Activated naive CD4-positive, alpha-beta T cell (primary cell): ENCODE data around the gene ZFYVE9.

ENCODE experiments used
- DNase-seq, 4 experiments: peaks; one replicate each; lab custom pipeline; 2025; lab: John Stamatoyannopoulos, UW

The ZFYVE9 gene

DNA sequence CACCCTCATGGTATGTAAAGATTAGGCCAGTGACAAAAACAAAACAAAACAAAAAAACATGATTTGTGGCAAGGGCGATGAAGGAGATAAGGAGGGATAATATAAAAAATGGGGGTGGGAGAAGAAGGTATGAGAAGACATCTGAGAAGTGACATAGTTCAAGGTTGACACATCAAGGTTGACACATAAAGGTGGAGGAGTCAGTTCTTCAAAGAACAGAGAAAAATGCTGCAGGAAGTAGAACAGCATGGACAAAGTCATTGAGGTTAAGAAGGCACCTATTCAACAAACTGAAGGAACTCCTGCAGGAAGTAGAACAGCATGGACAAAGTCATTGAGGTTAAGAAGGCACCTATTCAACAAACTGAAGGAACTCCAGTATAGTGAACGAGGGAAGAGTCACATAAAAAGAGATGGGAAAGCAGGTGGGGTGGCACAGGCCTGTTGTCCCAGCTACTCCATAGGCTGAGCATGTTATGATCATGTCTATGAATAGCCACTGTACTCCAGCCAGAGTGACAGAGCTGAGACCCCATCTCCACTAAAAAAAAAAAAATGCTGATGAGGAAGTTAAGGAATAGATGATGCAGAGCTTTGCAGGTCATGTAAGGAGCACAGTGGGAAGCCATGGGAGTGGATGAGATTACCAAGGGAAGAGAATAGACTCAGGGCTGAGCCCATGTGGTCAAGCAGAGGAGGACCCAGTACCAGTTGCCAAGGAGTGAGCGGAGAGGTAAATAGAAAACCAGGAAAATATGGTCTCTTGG, 101.5 kb downstream of the ZFYVE9 start:
- no peak for DNase-seq

DNA sequence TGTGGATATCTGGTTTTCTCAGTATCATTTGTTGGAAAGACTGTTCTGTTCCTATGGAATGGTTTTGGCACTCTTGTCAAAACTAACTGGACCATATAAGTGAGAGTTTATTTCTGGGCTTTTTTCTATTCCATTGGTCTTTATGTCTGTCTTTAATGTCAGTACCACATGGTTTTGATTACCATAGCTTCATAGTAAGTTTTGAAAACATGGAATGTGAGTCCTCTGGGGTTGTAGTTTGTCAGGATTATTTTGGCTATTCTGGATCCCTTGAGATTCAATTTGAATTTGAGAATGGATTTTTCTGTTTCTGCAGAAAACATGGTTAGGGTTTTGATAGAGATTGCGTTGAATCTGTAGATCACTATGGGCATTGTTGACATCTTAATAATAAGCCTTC, 107.9 kb downstream of the ZFYVE9 start:
- no peak for DNase-seq

DNA sequence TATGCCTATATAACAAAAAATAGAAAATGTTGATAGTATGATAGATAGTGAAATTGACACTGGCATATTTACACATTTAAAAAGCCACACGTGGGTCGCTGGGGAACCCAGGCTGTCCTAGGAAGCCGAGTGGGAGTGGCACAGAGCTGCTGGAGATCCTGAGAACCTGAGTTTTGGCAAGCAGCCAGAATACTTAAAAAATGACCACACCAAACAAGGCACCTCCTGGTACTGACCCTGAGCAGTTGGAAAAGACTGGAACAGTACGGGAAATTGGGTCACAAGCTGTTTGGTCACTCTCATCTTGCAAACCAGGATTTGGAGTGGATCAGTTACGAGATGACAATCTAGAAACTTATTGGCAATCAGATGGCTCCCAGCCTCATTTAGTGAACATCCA, 111.5 kb downstream of the ZFYVE9 start:
- no peak for DNase-seq

DNA sequence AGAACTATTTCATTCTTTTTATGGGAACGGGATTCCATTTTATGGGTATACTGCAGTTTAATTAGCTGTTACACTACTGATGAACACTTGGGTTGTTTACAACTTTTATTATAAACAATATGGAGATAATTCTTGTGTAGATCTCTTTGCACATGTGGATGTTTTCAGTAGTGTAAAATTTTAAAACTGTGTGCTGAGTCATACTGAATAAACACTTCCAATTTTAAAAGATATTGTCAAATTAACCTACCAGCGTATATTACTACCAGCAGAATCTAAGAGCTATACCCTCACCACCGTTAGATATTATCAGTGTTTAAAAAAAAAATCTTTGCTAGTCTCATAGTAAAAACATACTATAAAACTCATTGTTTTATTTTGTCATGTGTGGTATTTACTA, 118.0 kb downstream of the ZFYVE9 start:
- DNase-seq = no peak

DNA sequence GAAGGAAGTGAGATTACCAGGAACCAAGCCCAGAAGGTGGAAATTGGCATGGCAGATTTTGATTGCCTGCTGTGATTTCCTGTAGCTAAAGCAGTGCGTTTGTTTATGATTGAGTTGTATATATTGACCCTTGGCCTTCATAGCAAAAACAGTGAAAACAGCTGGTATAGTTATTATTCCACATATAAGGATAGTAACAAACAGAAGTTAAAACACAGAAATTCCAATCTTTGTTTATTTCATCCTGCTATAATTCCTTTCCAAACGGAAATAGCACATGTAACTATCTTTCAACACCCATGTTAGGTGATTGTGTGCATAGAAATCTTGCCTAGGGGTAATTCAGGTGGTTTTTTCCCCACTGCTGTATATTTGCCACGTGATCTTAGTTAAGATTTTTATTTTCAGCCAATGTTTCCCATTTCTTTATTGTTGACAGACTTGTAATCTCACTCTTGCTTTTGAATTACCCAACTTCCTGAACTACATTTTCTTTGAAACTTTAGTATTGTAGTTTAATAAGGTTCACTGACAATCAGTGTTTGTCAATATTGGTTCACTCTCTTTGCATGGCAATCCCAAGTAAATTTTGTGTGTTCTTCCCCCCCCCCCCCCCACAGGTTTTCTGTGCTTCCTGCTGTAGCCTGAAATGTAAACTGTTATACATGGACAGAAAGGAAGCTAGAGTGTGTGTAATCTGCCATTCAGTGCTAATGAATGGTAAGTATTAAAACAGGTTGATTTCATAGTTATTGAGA, 121.4 kb downstream of the ZFYVE9 start:
- no peak for DNase-seq

DNA sequence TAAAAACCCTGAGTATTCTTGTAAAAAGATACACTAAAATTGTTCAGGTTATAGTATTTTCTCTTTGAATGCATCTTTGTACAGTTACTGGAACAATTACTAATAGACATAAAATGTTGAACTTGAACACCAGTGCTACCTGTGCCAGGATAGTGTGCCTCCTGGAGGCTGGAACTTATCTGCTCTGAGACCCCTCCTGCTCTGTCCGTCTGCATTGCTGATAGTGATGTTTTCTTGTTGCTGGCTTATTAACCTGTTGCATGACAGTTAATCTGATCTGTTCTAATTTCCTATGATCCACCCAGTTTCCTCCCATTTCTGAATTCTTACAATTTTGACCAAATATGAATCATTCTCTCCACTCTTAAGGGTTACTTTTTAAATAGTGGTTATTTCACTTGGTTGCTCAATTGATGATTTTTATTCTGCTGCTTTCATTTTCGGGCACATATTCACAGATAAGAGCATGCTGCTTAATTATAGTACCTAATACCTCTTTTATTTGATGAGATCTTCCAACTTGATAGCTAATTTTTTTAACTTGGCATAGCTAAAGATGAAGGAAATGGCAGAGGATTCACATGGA, 122.7 kb downstream of the ZFYVE9 start:
- no peak for DNase-seq

DNA sequence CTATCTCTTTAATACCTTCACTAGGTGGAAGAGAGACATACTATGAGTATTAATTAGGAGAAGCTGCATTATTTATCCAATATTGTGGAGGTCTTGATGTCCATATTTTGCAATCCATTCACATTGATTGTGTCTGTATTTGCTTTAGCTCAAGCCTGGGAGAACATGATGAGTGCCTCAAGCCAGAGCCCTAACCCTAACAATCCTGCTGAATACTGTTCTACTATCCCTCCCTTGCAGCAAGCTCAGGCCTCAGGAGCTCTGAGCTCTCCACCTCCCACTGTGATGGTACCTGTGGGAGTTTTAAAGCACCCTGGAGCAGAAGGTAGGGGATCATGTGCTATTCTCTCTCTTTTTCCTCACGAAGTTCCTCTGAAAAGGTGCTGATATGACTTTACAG, 124.6 kb downstream of the ZFYVE9 start:
- no peak for DNase-seq

DNA sequence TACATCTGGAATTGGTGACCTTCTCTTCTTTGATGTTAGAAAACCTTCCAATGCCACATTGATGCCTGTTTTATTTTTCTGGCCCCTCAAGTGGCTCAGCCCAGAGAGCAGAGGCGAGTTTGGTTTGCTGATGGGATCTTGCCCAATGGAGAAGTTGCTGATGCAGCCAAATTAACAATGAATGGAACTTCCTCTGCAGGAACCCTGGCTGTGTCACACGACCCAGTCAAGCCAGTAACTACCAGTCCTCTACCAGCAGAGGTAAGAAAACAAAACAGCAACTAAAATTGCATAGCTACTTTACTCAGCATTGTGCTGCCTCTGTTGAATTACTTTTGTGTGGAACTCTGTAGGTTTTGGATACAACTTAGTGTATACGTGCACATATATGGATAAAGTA, 126.5 kb downstream of the ZFYVE9 start:
- no peak for DNase-seq

DNA sequence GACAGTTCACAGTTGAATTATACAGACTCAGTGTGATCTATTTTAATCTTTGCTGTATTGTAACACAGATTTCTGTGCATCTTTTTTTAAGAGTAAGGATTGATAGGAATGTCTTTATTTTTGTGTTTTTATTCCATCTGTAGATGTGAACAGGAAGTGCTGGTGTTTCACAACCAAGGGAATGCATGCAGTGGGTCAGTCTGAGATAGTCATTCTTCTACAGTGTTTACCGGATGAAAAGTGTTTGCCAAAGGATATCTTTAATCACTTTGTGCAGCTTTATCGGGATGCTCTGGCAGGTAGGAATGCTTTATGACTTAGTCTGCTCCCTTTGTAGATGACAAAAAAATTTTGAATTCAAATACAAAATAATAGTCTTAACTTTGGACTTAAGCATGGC, 139.6 kb downstream of the ZFYVE9 start:
- DNase-seq = no peak

DNA sequence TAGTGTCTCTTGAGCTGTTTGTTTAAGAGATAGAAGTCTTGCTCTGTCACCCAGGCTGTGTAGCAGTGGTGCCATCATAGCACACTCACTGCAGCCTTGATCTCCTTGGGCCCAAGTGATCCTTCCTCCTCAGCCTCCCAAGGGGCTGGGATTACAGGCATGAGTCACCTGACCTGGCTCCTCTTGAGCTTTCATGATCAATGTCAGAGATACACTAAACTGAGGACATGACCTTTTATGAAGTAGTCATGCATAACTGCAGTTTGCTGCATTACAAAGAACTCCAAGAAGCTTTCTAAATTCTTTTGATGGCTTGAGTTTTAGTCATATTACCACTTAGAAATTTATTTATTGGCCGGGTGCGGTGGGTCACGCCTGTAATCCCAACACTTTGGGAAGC, 146.4 kb downstream of the ZFYVE9 start:
- DNase-seq = no peak

DNA sequence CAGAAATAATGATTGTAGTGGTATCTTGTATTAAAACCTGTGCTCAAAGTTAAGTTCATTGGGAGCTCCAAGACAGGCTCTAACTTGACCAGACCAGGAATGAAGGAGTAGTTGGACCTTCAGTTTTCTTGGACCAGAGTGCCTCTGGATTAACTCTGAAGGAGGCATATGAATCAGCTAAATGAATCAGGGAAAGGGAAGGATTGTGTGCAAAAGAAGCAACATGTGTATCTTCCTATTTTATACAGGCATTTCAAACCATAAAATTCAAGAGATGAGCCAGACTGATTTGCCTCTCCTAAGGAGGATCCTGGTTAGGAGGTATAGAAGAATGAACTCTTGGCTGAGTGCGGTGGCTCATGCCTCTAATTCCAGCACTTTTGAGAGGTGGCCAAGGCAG, 152.7 kb downstream of the ZFYVE9 start:
- DNase-seq = no peak

DNA sequence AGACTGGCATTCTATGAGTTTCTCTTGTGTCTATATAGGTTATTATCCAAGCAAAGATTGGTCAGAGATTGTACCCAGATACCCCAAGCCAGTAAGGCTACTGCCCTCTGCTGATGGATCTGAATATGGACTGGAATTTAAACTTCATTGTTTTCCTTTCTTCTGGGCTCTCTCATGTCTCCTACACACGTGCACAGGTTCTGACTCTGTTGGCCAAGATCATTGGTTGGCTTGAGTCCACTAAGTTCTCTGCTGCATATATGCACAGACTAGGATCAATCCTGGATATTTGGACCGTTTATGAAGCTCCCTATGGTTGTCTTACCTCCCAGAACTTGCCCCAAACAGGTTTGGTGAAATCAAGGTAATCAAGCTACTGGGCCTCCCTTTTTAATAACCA, 154.5 kb downstream of the ZFYVE9 start:
- DNase-seq = no peak

DNA sequence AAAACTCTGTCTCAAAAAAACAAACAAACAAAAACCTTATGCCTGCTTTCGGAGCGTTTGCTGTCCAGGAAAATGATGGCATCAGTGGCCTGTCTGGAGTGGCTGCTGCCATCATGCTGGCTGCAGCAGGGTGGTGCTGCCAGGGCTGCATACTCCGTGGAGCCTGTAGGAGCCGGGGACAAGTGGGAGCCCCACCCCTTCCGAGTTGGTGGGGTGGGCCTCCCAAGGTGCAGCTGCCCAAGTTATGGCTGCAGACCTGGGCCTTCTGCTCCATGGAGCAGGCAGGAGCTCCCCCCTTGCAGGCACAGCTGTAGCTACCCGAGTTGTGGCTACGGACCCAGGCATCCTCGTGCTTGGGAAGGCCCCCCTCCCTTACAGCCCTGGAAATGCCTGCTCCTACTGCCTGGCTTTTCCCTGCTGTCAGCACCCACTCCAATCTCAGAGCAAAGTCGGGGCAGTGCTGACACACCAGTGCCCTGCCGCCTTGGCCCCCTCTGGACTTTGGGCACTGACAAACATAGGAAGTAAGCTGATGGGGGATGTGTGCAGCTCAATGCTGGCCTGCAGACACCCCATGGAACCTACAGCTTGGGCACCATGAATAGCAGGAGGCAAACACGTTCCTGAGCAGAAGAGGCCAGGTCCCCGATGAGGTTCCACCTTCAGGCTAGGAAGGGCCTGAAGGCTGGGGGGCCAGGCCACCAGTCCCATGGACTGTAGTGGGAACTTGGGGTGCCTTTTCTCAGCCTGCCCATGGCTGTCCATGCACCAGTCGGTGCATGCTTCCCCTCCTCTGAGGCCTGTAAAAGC, 163.7 kb downstream of the ZFYVE9 start:
- DNase-seq = no peak

DNA sequence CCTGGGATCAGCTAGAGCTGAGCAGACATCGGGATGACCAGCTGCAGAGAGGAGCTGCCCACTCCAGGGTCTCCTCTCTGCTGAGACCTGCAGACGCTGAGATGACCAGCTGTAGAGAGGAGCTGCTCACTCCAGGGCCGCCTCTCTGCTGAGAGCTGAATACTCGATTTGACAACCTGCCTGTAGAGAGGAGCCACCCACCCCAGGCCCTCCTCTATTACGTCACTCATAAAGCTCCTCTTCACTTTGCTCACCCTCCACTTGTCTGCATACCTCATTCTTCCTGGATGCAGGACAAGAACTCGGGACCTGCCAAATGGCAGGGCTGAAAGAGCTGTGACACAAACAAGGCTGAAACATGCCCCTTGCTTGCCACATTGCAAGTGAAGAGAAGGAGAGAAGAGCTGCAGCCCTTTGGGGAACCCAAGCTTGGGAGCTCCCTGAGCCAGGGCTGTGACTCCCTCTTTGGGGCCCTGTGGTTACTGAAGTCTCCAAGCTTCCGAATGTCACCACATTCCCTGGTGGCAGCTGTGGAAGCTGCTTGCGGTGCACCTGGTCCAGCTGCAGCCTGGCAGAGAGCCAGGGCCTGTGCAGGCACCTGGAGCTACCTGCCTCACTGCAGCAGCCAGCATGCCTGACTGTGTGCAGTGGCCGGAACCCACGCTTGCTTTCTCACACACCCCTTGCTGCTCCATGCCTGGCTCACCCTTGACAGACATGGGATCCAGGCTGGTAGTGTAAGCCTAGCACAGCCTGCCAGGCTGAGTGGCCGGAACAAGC, 164.5 kb downstream of the ZFYVE9 start:
- no peak for DNase-seq

DNA sequence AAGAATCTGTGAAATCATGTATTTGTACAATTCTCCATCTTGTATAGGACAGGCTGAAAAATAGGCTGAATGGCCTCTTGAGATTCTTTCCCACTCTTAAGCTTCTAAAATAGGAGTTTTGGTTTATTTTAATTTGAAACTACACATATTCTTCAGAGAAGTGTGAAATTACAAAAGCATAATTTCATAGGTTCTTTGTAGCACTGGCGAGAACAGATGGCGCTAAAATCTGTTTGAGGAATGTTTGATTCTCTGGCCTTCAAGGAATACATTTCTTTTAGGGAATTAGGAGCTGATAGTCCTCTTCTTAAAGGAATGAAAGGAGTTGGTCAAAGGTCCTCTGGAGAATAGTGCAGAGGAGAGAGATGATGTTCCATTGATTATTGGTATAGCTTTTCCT, 179.2 kb downstream of the ZFYVE9 start:
- DNase-seq = no peak

DNA sequence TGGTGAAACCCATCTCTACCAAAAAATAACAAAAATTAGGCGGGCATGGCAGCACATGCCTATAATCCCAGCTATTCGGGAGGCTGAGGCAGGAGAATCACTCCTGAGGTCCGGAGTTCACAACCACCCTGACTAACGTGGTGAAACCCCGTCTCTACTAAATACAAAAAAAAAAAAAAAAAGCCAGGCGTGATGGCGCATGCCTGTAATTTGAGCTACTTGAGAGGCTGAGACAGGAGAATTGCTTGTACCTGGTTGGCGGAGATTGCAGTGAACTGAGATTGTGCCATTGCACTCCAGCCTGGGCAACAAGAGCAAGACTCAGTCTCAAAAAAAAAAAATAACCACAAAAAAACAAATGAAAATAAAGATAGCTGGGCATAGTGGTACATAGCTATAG, 181.8 kb downstream of the ZFYVE9 start:
- DNase-seq = no peak

DNA sequence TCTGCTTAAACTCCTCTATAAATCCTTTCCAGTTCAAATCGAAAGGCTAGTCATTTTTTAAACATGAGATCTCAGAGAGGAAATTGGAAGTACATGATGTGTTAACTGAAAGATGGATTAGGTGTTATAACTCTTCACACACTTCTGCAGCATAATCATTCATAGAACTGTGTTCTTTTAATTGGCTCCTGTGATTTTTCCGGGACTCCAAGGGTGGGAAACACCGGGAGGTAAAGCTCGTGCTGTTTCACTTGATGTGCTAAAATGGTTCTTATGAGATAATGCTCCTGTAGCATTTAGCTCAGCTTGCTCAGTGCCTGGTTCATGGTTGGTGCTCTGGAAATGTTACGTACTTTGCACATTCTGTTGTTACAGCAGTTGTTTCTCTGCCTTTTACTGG, 183.9 kb downstream of the ZFYVE9 start:
- DNase-seq = no peak

DNA sequence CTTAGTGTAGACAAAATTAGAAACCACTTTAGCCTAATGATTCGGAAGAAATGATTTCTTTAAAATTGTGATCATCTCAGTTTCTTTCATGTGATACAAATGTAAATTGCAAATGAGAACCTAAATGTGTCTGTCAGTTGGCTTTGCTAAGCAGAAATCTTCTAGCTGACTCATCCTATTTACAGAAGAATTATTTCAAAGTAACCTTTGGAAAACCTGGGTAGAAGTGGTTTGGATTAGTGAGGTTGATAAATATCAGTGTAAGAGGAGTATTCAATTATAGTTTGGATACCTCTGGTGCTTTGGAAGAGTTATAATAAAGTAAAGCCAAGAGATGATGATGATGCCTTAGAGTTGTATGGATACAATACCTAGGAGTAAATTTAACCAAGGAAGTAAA, 186.7 kb downstream of the ZFYVE9 start:
- DNase-seq = no peak

DNA sequence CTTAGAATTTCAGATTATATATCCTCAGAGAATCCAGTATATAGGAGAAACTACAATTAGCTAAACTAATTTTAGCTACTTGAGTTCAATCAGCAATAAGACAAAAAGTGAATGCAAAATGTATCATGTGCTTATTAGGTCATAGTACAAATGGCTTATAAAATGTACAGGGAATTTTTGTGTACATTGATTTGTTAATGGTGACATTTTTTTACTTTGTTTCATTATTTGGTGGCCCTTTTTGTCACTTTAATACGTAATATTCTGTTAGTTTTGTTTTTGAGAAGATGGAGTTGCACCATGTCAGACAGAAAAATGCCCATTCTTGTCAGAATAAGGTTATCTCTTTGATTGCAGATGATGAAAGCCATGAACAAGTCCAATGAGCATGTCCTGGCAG, 190.5 kb downstream of the ZFYVE9 start:
- DNase-seq = no peak

DNA sequence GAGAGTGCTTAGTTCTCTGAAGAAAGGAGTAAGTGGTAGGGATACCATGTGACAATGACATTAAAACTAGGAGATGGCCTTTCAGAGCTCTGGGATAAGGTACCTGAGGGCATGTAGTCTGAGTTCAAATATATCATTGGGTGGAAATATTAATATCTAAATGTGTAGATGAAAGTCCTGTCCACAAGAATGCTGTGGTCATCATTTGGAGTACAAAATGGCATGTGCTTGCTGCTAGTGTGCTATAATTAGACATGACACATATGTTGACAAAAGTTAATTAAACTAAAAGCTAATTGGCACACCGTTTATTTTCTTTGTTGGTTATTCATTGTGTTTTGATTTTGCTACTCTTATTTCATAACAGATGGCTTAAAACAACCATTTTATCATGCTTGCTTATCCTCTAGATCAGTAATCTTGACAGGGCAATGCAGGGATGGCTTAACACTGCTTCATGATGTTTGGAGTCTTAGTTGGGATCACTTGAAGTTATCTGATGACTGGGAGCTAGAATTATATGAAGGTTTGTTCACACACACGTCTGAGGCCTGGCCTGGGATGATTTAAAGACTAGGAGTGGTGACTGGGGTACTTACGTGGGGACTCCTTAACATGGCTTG, 193.1 kb downstream of the ZFYVE9 start:
- DNase-seq = no peak

DNA sequence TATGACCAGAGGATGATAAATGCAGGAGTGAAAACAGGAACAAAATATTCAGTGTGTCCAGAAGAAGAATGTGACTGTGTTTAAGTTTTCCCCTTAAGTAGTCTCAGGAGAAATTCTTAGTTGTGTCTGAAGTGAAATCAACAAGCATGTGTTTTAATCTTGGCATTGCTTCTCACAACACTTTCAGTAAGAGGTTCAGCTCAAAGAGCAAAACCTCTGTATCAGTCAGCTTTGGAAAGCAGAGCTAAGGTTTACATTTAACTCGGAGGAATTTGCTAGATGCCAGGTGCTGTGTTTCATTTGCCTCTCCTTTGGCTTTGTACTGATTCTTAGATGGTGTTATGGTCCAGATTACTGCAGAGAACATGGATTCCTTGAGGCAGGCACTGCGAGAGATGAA, 195.6 kb downstream of the ZFYVE9 start:
- DNase-seq = no peak
